GM10248 (cell line): Measurements from ENCODE around the gene RICTOR.

Experiments
- CTCF ChIA-PET: fragments of 300-600 bp; sonication (Branson Sonifier 250); formaldehyde crosslinking; extraction: SDS; loops from one replicate; lab custom pipeline; 2021; ENCODE audit warnings: antibody characterized with exemption; lab: Yijun Ruan, JAX
- POLR2A ChIA-PET: fragments of 350-650 bp; sonication (Branson Sonifier 250); formaldehyde crosslinking; extraction: SDS; loops from one replicate; lab custom pipeline; 2020; ENCODE audit warnings: antibody characterized with exemption; lab: Yijun Ruan, JAX
- DNase-seq: peaks from one replicate; pipeline ENCODE4 v3.0.0; 2012; ENCODE audit errors: extremely low spot score
- TF ChIP-seq, protein P1 (sequence below): IDR thresholded peaks from 2 replicates; pipeline ENCODE4 v1.5.1; 2012; ENCODE audit warnings: mild to moderate bottlenecking, low read depth; ENCODE audit errors: extremely low read depth, missing control alignments, control extremely low read depth

The RICTOR gene

DNA sequence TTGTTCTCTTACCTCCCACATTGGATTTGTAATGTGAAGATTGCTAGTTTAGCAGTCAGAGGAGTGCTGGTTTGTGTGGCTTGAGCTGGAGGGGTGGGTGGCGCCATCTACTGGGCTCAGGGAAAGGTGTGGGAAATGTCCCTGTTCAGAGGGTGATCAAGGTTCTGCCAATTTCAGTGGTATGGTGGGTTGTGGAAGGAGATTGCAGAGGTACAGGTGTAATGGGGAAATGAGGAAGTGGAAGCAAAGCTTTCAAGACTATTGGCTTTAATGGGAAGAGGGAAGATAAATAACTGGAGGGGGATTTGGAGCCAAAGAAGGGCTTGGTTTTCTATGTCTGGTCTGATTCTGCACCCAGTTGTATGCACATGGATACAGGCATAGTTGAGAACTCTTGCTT, 152.0 kb downstream of the RICTOR start:
- DNase-seq = peak; percentile 67
- TF ChIP-seq, protein P1, sequence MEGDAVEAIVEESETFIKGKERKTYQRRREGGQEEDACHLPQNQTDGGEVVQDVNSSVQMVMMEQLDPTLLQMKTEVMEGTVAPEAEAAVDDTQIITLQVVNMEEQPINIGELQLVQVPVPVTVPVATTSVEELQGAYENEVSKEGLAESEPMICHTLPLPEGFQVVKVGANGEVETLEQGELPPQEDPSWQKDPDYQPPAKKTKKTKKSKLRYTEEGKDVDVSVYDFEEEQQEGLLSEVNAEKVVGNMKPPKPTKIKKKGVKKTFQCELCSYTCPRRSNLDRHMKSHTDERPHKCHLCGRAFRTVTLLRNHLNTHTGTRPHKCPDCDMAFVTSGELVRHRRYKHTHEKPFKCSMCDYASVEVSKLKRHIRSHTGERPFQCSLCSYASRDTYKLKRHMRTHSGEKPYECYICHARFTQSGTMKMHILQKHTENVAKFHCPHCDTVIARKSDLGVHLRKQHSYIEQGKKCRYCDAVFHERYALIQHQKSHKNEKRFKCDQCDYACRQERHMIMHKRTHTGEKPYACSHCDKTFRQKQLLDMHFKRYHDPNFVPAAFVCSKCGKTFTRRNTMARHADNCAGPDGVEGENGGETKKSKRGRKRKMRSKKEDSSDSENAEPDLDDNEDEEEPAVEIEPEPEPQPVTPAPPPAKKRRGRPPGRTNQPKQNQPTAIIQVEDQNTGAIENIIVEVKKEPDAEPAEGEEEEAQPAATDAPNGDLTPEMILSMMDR = peak; percentile 71
- POLR2A ChIA-PET = no interaction called here
- CTCF ChIA-PET = interaction anchor here (0.8 to 4.2 kb wide), 21 partner anchors 8 to 730 kb away, joined by 3 to 32 read pairs (median 4); no protein-coding TSS in a partner anchor

- POLR2A ChIA-PET = no interaction called here
- TF ChIP-seq, protein P1 = no peak
- DNase-seq = no peak
- CTCF ChIA-PET = interaction anchor here (0.9 to 4.2 kb wide), 11 partner anchors 8 to 500 kb away, joined by 3 to 32 read pairs (median 6); no protein-coding TSS in a partner anchor
Measured at GRCh38 chr5:38921174-38921573, 153.0 kb downstream of the RICTOR start.

GRCh38 chr5:38916802-38917201, 157.4 kb downstream of the RICTOR start:
- TF ChIP-seq, protein P1 = no peak
- POLR2A ChIA-PET = no interaction called here
- DNase-seq = no peak
- CTCF ChIA-PET = interaction anchor here (2.1 kb wide), 1 partner anchor 475 kb away, joined by 7 read pairs; no protein-coding TSS in a partner anchor

- POLR2A ChIA-PET = no interaction called here
- CTCF ChIA-PET = interaction anchor here (1.3 to 2.2 kb wide), 2 partner anchors 8 to 11 kb away, joined by 4 to 12 read pairs; no protein-coding TSS in a partner anchor
- TF ChIP-seq, protein P1 = no peak
- DNase-seq = no peak
Measured at GRCh38 chr5:38913714-38914113, 160.5 kb downstream of the RICTOR start.

GRCh38 chr5:38911933-38912332, 162.3 kb downstream of the RICTOR start:
- DNase-seq = no peak
- TF ChIP-seq, protein P1 = no peak
- CTCF ChIA-PET = interaction anchor here (1.2 to 1.5 kb wide), 2 partner anchors 10 to 470 kb away, joined by 3 to 4 read pairs; no protein-coding TSS in a partner anchor
- POLR2A ChIA-PET = no interaction called here

DNA sequence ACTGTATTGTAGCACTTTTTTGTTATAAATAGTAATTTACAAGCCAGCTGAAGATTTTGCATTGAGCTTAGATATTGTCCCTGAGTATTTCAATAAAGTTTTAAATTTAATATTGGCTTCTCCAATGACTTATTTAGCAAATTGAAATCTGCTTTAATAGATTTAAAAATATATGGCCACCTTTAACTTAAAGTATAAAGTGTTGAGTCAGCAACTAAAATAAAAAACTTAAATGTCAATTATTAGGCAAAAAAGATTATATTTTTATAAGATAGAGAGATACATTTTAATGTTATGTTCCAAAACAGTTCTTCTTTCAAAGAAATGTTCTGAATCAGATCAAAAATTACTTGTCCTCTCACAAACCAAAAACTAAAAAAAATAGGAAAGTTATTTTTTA, 167.7 kb downstream of the RICTOR start:
- TF ChIP-seq, protein P1 = no peak
- CTCF ChIA-PET = no interaction called here
- no peak for DNase-seq
- POLR2A ChIA-PET = no interaction called here
